Endodermal cell (in vitro differentiated cells): ENCODE data around the gene MIPEP. TPM values are rescaled to one million over a fixed set of nuclear protein-coding genes. Genes with fewer than 3 reads are reported as not detected.

ENCODE experiments used
- DNase-seq: peaks from one replicate; pipeline ENCODE4 v3.0.0-alpha.2; 2017
- H3K27ac ChIP-seq: 2 replicates; pipeline ENCODE4 v1.5.1; 2013; ENCODE audit warnings: mild to moderate bottlenecking, low read depth, low read length, moderate library complexity
- H3K27me3 ChIP-seq: 2 replicates; pipeline ENCODE4 v1.6.1; 2013; ENCODE audit warnings: mild to moderate bottlenecking, low read length, moderate library complexity; ENCODE audit not compliant: insufficient read depth, control insufficient read depth, poor library complexity, severe bottlenecking
- H3K36me3 ChIP-seq: 2 replicates; pipeline ENCODE4 v1.7.0; 2013; ENCODE audit warnings: mild to moderate bottlenecking, low read length, moderate library complexity; ENCODE audit not compliant: control insufficient read depth, insufficient read depth
- H3K4me1 ChIP-seq: one replicate; pipeline ENCODE4 v1.7.0; 2013; ENCODE audit warnings: low read length; ENCODE audit not compliant: control insufficient read depth, insufficient read depth
- H3K4me3 ChIP-seq: 2 replicates; pipeline ENCODE4 v1.5.1; 2013; ENCODE audit warnings: mild to moderate bottlenecking, low read length, moderate library complexity
- H3K9ac ChIP-seq: 2 replicates; pipeline ENCODE4 v1.6.1; 2013; ENCODE audit warnings: mild to moderate bottlenecking, low read length, moderate library complexity; ENCODE audit not compliant: poor library complexity, severe bottlenecking; ENCODE audit errors: extremely low read depth
- H3K9me3 ChIP-seq: 2 replicates; pipeline ENCODE4 v1.6.1; 2013; ENCODE audit warnings: mild to moderate bottlenecking, low read length, moderate library complexity; ENCODE audit not compliant: control insufficient read depth
- H3K27ac Mint-ChIP-seq: 2 replicates; pipeline ENCODE4 v1.8.0; 2020; ENCODE audit warnings: mixed read lengths
- H3K27me3 Mint-ChIP-seq: 2 replicates; pipeline ENCODE4 v1.8.0; 2021; ENCODE audit warnings: mild to moderate bottlenecking, mixed read lengths; ENCODE audit not compliant: insufficient read depth
- H3K36me3 Mint-ChIP-seq: 2 replicates; pipeline ENCODE4 v1.8.0; 2020; ENCODE audit warnings: low read depth, mixed read lengths
- H3K4me1 Mint-ChIP-seq: 2 replicates; pipeline ENCODE4 v1.8.0; 2020; ENCODE audit warnings: mixed read lengths
- H3K4me3 Mint-ChIP-seq: 2 replicates; pipeline ENCODE4 v1.8.0; 2020; ENCODE audit warnings: mild to moderate bottlenecking, moderate library complexity, mixed read lengths
- H3K9me3 Mint-ChIP-seq: 2 replicates; pipeline ENCODE4 v1.8.0; 2020; ENCODE audit warnings: mild to moderate bottlenecking, mixed read lengths
- WGBS, 2 experiments: methylation state at CpG; one replicate each; pipeline versions ENCODE4 v1.1.5 to v1.1.7; 2013; ENCODE audit warnings: missing lambda C conversion rate in 2 of 2, mixed read lengths in 1 of 2; ENCODE audit not compliant: insufficient coverage in 1 of 2, insufficient read length in 1 of 2; 5-methylcytosine and 5-hydroxymethylcytosine counted together
- total RNA-seq, 2 donors: library from RNA; stranded (reverse); fragmentation: NEBNext Ultra II Directional in 1 of 2; extraction: Animal tissue kit (Norgen Biotek cat#: 25700) in 1 of 2; gene quantifications; 2 replicates in 1 of 2; 3 replicates in 1 of 2; pipeline ENCODE4 v1.2.1, GENCODE V29; 2021
- TF ChIP-seq, protein P1 (sequence below): fragments of 200-600 bp; sonication (generic); conservative IDR thresholded peaks from 2 replicates; pipeline ENCODE4 v1.5.0; 2021; ENCODE audit warnings: antibody characterized with exemption, mild to moderate bottlenecking

Gene MIPEP
- total RNA-seq, 2 donors from 2014 or later = 23.1 to 23.9 TPM

DNA sequence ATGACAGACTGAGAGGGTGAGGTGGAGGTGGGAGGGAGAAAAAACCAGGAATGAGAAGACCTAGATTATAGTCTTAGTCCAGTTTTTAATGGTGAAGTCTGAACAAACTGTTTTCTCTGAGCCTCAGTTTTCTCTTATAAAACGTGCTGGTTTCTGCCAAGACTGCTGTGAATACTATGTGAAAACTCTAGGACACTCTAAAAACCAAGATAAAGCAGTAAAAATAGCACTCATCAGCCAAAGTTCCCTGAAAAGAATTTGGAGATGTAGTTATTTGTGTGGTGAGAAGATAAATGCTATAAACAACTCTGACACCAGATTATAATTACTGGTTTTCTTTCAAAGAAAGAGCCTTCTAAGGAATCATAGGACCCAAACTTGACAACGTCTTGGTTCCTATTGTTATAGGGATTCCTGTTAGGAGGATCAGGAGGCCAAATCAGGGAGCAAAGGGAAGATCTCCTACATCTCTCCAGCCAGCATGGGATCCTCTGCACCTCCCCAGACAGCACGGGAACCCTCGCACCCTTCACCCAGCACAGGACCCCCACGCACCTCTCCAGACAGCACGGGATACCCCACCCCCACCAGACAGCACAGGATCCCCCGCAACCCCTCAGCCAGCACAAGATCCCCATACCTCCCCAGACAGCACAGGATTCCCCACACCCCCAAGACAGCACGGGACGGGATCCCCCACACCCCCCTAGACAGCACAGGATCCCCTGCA lies 130.2 kb downstream of the MIPEP start:
- DNase-seq = no peak
- Mint-ChIP-seq H3K9me3 (no peaks in the 10 kb centered on the region), H3K4me3 (no peak overlapping the region), H3K27me3 (no peaks in the 10 kb centered on the region), H3K4me1 (peaks cover 14% of the 10 kb centered on the region), H3K27ac (no peak overlapping the region), H3K36me3 (peaks cover 3% of the 10 kb centered on the region)
- Histone ChIP-seq H3K27me3 (no peaks in the 10 kb centered on the region), H3K4me1 (no peaks in the 10 kb centered on the region), H3K9ac (no peak overlapping the region), H3K9me3 (no peaks in the 10 kb centered on the region), H3K27ac (no peak overlapping the region), H3K36me3 (peaks cover 3% of the 10 kb centered on the region), H3K4me3 (no peak overlapping the region)
- 81 to 83% methylated on average over 1 to 9 of the region's 9 CpGs for WGBS, 2 experiments
- TF ChIP-seq, protein P1, sequence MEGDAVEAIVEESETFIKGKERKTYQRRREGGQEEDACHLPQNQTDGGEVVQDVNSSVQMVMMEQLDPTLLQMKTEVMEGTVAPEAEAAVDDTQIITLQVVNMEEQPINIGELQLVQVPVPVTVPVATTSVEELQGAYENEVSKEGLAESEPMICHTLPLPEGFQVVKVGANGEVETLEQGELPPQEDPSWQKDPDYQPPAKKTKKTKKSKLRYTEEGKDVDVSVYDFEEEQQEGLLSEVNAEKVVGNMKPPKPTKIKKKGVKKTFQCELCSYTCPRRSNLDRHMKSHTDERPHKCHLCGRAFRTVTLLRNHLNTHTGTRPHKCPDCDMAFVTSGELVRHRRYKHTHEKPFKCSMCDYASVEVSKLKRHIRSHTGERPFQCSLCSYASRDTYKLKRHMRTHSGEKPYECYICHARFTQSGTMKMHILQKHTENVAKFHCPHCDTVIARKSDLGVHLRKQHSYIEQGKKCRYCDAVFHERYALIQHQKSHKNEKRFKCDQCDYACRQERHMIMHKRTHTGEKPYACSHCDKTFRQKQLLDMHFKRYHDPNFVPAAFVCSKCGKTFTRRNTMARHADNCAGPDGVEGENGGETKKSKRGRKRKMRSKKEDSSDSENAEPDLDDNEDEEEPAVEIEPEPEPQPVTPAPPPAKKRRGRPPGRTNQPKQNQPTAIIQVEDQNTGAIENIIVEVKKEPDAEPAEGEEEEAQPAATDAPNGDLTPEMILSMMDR = no peak

DNA sequence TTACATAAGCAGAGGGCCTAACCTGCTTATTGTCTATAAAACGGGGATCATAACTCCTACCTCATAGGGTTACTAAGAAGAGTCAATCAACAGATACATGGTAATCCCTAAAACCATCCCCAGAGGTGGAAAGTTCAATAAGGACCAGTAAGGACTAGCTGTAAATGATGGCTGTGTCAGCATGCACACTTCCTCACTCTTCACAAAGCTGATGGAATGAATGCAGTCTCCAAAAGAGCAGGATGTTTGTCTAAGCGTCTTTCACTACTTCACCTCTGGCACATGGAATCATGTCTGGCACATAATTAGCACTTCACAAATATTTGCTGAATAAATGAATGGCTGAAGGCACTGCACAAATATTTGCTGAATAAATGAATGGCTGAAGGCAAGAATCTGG lies 134.2 kb downstream of the MIPEP start:
- WGBS, 2 experiments = 89 to 100% methylated on average over 1 to 2 of the region's 2 CpGs
- no peak overlapping the region for H3K9ac ChIP-seq
- TF ChIP-seq, protein P1 = no peak
- H3K27me3 Mint-ChIP-seq = no peaks in the 10 kb centered on the region
- H3K27me3 ChIP-seq = no peaks in the 10 kb centered on the region
- no peak for DNase-seq
- no peak overlapping the region for H3K4me3 Mint-ChIP-seq
- H3K9me3 ChIP-seq = no peaks in the 10 kb centered on the region
- peaks cover 9% of the 10 kb centered on the region for H3K36me3 Mint-ChIP-seq
- H3K27ac ChIP-seq = no peak overlapping the region
- H3K4me1 ChIP-seq = no peaks in the 10 kb centered on the region
- peaks cover 16% of the 10 kb centered on the region for H3K4me1 Mint-ChIP-seq
- H3K36me3 ChIP-seq = peaks cover 6% of the 10 kb centered on the region
- H3K27ac Mint-ChIP-seq = no peak overlapping the region
- no peak overlapping the region for H3K4me3 ChIP-seq
- no peaks in the 10 kb centered on the region for H3K9me3 Mint-ChIP-seq

DNA sequence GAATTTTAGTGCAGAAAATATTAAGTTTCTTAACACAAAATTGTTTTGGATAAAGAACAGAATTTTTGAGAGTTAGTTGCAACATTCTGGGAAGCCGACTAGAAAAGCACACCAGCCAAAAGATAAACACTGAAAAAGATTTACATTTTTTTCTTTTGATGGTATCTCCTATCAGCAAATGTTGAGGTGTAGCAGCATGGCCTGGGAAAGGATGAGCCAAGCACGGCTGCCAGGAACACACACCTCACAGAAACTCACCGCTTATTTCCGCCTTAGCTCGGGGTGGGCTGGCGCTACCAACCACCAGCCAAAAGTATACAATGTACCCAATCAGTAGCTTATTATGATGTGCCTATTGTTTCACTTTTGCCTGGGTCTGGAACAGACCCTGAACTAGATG lies 134.7 kb downstream of the MIPEP start:
- Mint-ChIP-seq H3K27me3 (no peaks in the 10 kb centered on the region), H3K36me3 (peaks cover 9% of the 10 kb centered on the region), H3K4me3 (no peak overlapping the region), H3K9me3 (no peaks in the 10 kb centered on the region), H3K27ac (no peak overlapping the region), H3K4me1 (peaks cover 17% of the 10 kb centered on the region)
- H3K27me3 ChIP-seq = no peaks in the 10 kb centered on the region
- WGBS, 2 experiments = 95 to 100% methylated on average over 4 to 6 of the region's 6 CpGs
- no peak overlapping the region for H3K9ac ChIP-seq
- no peaks in the 10 kb centered on the region for H3K4me1 ChIP-seq
- H3K4me3 ChIP-seq = no peak overlapping the region
- no peak overlapping the region for H3K27ac ChIP-seq
- peaks cover 6% of the 10 kb centered on the region for H3K36me3 ChIP-seq
- TF ChIP-seq, protein P1 = no peak
- no peak for DNase-seq
- no peaks in the 10 kb centered on the region for H3K9me3 ChIP-seq
